DND-41 (cell line): ENCODE results near the gene EXT2.

Experiments used
- ATAC-seq: fragments of 200-7000 bp; cut with Tn5 transposase; 3 replicates; pipeline ENCODE4 v1.9.1; 2021; ENCODE audit warnings: low read depth; ENCODE audit not compliant: insufficient read depth
- DNase-seq: peaks from one replicate; pipeline ENCODE4 v3.0.0-alpha.2; 2020
- H2AFZ ChIP-seq: 2 replicates; pipeline ENCODE4 v1.6.0; 2012; ENCODE audit warnings: low read depth, low read length
- H3K27ac ChIP-seq: 2 replicates; pipeline ENCODE4 v1.5.1; 2012; ENCODE audit warnings: low read length, inconsistent platforms
- H3K27me3 ChIP-seq: fragments of 200-600 bp; sonication (generic); 2 replicates; pipeline ENCODE4 v1.6.0; 2012; ENCODE audit warnings: low read length, mild to moderate bottlenecking, inconsistent platforms; ENCODE audit not compliant: insufficient read depth, poor library complexity
- H3K36me3 ChIP-seq: 2 replicates; pipeline ENCODE4 v1.5.1; 2012; ENCODE audit warnings: low read length, inconsistent platforms; ENCODE audit not compliant: insufficient read depth
- H3K4me1 ChIP-seq: 2 replicates; pipeline ENCODE4 v1.5.1; 2012; ENCODE audit warnings: mild to moderate bottlenecking, low read length; ENCODE audit not compliant: insufficient read depth
- H3K4me2 ChIP-seq: 2 replicates; pipeline ENCODE4 v1.6.0; 2012; ENCODE audit warnings: mild to moderate bottlenecking, moderate library complexity, low read length, inconsistent platforms; ENCODE audit not compliant: insufficient read depth
- H3K4me3 ChIP-seq, 2 experiments: fragments of 200-600 bp in 1 of 2; shearing (Covaris generic) in 1 of 2; 2 replicates each; pipeline ENCODE4 v1.5.1; 2012 to 2016; ENCODE audit warnings: inconsistent platforms in 2 of 2, low read length in 2 of 2, mild to moderate bottlenecking in 2 of 2, low read depth in 1 of 2, moderate library complexity in 1 of 2
- H3K79me2 ChIP-seq: 2 replicates; pipeline ENCODE4 v1.6.0; 2012; ENCODE audit warnings: low read length, inconsistent platforms; ENCODE audit not compliant: insufficient read depth
- H3K9ac ChIP-seq: 2 replicates; pipeline ENCODE4 v1.6.0; 2012; ENCODE audit warnings: low read depth, mild to moderate bottlenecking, inconsistent platforms, low read length, moderate library complexity
- H3K9me3 ChIP-seq: 2 replicates; pipeline ENCODE4 v1.5.1; 2012; ENCODE audit warnings: low read length, moderate library complexity, mild to moderate bottlenecking, inconsistent platforms; ENCODE audit not compliant: insufficient read depth, severe bottlenecking
- H4K20me1 ChIP-seq: 2 replicates; pipeline ENCODE4 v1.6.0; 2012; ENCODE audit warnings: low read length; ENCODE audit not compliant: insufficient read depth
- CTCF ChIP-seq: IDR thresholded peaks from 2 replicates; pipeline ENCODE4 v1.5.1; 2012; ENCODE audit warnings: borderline replicate concordance, low read length, moderate library complexity, mild to moderate bottlenecking; ENCODE audit not compliant: poor library complexity, severe bottlenecking; ENCODE audit errors: extremely low read depth
- EZH2 ChIP-seq: IDR thresholded peaks from 3 replicates; pipeline ENCODE4 v1.6.1; 2012; ENCODE audit warnings: borderline replicate concordance, low read depth, mild to moderate bottlenecking, moderate library complexity, low read length, inconsistent platforms; ENCODE audit not compliant: severe bottlenecking

Gene EXT2

DNA sequence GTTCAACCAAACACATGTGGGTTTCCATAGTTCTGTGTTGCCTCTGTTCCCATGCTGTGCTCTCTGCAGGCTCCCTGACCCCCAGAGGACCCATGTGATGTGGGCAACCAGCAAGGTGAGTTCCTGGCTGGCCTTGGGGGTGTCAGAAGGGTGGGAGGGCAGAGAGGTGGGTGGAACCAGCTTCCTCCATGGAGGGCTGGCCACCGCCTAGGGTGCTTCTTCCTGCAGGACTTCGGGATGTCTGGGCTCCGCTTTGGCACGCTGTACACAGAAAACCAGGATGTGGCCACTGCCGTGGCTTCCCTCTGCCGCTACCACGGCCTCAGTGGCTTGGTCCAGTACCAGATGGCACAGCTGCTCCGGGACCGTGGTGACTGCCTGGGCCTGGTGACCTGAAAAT lies 14.5 kb upstream of the EXT2 start:
- H3K36me3 ChIP-seq: no peaks in the 10 kb centered on the region

GRCh38 chr11:44082645-44083044 lies 12.8 kb upstream of the EXT2 start:
- H3K4me1 ChIP-seq: no peaks in the 10 kb centered on the region
- no peaks in the 10 kb centered on the region for H3K79me2 ChIP-seq
- H4K20me1 ChIP-seq: no peaks in the 10 kb centered on the region
- DNase-seq (no peak), ATAC-seq (no peak)
- H3K4me2 ChIP-seq: no peak overlapping the region
- H2AFZ ChIP-seq: no peak overlapping the region
- no peak overlapping the region for H3K9ac ChIP-seq
- H3K27ac ChIP-seq: no peak overlapping the region
- no peaks in the 10 kb centered on the region for H3K9me3 ChIP-seq
- peaks cover 3% of the 10 kb centered on the region for H3K27me3 ChIP-seq
- H3K36me3 ChIP-seq: no peaks in the 10 kb centered on the region
- H3K4me3 ChIP-seq: no peak overlapping the region
- TF ChIP-seq CTCF (no peak), EZH2 (no peak)

More for the DNA sequence above, 14.5 kb upstream of the EXT2 start:
- no peak for DNase-seq
- Histone ChIP-seq H3K4me2 (no peak overlapping the region), H3K9me3 (no peaks in the 10 kb centered on the region), H3K4me1 (no peaks in the 10 kb centered on the region), H3K27ac (no peak overlapping the region), H2AFZ (no peak overlapping the region), H3K9ac (no peak overlapping the region), H3K27me3 (peaks cover 3% of the 10 kb centered on the region), H3K79me2 (no peaks in the 10 kb centered on the region), H4K20me1 (no peaks in the 10 kb centered on the region), H3K4me3 (no peak overlapping the region)
- ATAC-seq: no peak
- TF ChIP-seq EZH2 (no peak), CTCF (no peak)

DNA sequence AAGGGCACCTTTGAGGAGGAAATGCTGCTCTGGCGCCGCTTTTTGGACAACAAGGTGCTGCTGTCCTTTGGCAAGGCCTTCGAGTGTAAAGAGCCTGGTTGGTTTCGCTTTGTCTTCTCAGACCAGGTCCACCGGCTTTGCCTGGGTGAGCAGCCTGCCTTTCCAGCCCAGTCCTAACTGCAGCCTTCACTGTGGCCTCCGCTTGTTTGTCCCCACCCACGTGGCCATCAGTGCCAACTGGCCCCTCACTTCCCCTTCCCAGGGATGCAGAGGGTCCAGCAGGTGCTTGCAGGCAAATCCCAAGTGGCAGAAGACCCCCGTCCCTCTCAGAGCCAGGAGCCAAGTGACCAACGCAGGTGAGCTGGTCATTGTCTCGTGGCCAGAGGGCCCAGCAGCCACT lies 12.0 kb upstream of the EXT2 start:
- Histone ChIP-seq H3K79me2 (no peaks in the 10 kb centered on the region), H3K4me1 (no peaks in the 10 kb centered on the region), H3K4me2 (no peak overlapping the region), H3K9ac (no peak overlapping the region), H3K27ac (no peak overlapping the region), H4K20me1 (no peaks in the 10 kb centered on the region), H3K27me3 (peaks cover 3% of the 10 kb centered on the region), H3K9me3 (no peaks in the 10 kb centered on the region), H2AFZ (no peak overlapping the region), H3K4me3 (no peak overlapping the region), H3K36me3 (no peaks in the 10 kb centered on the region)
- ATAC-seq (no peak), DNase-seq (no peak)
- TF ChIP-seq CTCF (no peak), EZH2 (no peak)

DNA sequence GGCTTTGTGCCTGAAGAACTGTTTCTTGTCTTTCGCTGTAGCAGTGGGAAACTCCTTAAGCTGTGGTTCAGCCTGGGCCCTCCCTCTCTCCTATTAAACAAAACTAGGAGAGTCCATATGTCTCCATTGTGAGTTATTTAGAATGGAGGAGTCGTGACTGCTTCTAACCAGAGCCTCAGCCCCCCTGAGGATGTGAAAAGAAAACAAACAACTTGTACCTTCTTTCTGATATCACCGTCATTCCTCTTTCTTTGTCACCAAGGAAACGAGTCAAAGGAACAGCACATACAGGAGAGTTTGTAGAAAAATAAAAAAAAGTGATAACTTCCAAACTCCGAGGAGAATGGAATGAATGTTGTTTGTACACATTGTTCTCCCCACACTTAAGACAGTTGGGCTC lies 11.6 kb upstream of the EXT2 start:
- Histone ChIP-seq H3K27me3 (peaks cover 3% of the 10 kb centered on the region), H3K27ac (no peak overlapping the region), H3K4me3 (no peak overlapping the region), H4K20me1 (no peaks in the 10 kb centered on the region), H3K9me3 (no peaks in the 10 kb centered on the region), H2AFZ (no peak overlapping the region), H3K4me2 (no peak overlapping the region), H3K79me2 (no peaks in the 10 kb centered on the region), H3K4me1 (no peaks in the 10 kb centered on the region), H3K36me3 (no peaks in the 10 kb centered on the region), H3K9ac (no peak overlapping the region)
- TF ChIP-seq CTCF (no peak), EZH2 (no peak)
- ATAC-seq (no peak), DNase-seq (no peak)
